Measurements from ENCODE around the gene PLB1. TPM values are rescaled to one million over a fixed set of nuclear protein-coding genes. Genes with fewer than 3 reads are reported as not detected.

PLB1 gene
- total RNA-seq, 1 donor from 2014 or later: 5.5 TPM

DNA sequence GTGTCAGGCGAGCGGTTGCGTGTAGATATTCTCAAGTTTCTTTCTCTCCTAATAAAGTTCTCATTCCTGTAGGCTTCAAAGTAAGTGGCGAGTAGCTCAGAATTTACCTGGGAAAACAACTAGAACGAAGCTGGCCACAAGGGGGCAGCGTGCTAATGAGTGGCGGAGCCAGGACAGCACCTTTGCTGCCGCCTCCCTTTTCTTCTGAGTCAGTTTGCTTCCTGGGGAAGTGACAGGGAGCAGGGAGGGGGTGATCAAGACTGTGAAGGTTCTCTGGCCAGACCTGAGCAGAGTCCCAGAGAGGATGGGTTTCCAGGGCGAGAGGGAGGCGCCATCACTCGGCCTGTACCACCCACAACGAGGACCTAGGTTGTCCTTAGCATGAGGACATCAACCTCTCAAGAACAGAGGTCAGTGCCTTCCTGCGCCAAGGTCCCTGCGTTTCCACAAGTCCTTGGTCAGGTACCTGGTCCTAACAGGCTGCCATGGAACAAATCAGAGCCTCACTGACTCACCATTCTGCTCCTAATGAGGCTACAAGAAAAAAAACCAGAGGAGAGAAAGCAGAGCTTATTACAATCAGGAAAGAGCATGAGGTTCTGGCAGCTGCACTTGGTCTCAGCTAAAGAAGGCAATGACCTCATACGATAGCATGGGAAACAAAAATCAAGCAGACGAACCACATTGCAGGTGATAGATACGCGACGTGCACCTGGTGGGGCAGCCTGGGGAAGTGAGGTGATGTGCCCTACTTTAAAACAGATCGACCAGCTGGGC lies 98.7 kb downstream of the PLB1 start:
- intact Hi-C loops (cut with DNase I): loop anchor here (10.0 kb wide), 1 partner anchor 160 kb away; the partner anchor contains the start of gene PPP1CB
- ATAC-seq: peak; percentile 88

DNA sequence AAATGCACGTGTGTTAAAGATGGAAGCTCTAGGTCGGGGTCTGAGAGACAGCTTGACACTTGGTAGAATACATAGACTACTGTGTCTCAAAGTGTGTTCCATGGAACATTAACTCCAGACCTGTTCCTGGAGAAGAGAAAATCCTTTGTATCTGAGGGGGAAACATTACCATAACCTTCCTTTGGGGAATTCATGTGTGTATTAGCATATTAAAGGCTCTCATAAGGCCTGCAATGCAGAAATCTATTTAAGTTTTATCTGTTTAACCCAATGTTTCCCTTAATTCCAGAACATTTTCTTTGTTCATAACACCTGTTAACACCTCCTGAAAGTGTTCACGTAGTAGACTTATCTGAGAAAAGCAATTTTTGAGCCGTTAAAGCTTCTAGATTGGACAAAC lies 99.5 kb downstream of the PLB1 start:
- intact Hi-C loops (cut with DNase I): loop anchor here (10.0 kb wide), 1 partner anchor 159 kb away; the partner anchor contains the start of gene PPP1CB
- no peak for DNase-seq (ENCODE audit: low spot score)
- ATAC-seq: no peak

More for the DNA sequence above, 98.7 kb downstream of the PLB1 start:
- peak; percentile 94 for DNase-seq (ENCODE audit: low spot score)

DNA sequence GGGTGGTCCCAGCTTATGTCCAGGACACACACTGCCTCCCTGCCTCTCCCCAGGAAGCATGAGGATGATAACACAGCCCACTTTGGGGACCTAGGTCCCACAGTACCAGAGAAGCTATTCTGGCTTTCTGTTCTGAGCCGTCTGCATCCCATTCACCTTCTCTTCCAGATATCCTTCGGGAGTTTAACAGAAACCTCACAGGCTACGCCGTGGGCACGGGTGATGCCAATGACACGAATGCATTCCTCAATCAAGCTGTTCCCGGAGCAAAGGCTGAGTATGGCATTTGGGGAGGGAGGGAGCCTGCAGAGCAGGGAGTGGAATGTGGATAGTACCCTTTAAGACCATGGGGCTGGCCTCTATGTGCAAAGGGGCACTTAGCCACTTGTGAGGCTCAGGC lies 102.6 kb downstream of the PLB1 start:
- intact Hi-C loops (cut with DNase I): loop anchor here (10.0 kb wide), 1 partner anchor 156 kb away; the partner anchor contains the start of gene PPP1CB
- no peak for ATAC-seq
- no peak for DNase-seq (ENCODE audit: low spot score)

- ATAC-seq (no peak), DNase-seq (ENCODE audit: low spot score) (no peak)
- intact Hi-C loops (cut with DNase I): no loop called here
Measured at GRCh38 chr2:28600181-28600580, 104.3 kb downstream of the PLB1 start.

GRCh38 chr2:28601616-28602015 lies 105.8 kb downstream of the PLB1 start:
- ATAC-seq: peak; percentile 58
- intact Hi-C loops (cut with DNase I): no loop called here
- DNase-seq (ENCODE audit: low spot score): no peak

- intact Hi-C loops (cut with DNase I): no loop called here
- peak; percentile 33 for ATAC-seq
- no peak for DNase-seq (ENCODE audit: low spot score)
Measured at GRCh38 chr2:28602136-28602660, 106.3 kb downstream of the PLB1 start.

- intact Hi-C loops (cut with DNase I): no loop called here
- DNase-seq (ENCODE audit: low spot score): no peak
- no peak for ATAC-seq
Measured at GRCh38 chr2:28602751-28603639, 107.1 kb downstream of the PLB1 start.

GRCh38 chr2:28603821-28604220 lies 108.0 kb downstream of the PLB1 start:
- intact Hi-C loops (cut with DNase I): no loop called here
- ATAC-seq (no peak), DNase-seq (ENCODE audit: low spot score) (no peak)

- no peak for ATAC-seq
- no peak for DNase-seq (ENCODE audit: low spot score)
- intact Hi-C loops (cut with DNase I): no loop called here
Measured at GRCh38 chr2:28604284-28604843, 108.5 kb downstream of the PLB1 start.

DNA sequence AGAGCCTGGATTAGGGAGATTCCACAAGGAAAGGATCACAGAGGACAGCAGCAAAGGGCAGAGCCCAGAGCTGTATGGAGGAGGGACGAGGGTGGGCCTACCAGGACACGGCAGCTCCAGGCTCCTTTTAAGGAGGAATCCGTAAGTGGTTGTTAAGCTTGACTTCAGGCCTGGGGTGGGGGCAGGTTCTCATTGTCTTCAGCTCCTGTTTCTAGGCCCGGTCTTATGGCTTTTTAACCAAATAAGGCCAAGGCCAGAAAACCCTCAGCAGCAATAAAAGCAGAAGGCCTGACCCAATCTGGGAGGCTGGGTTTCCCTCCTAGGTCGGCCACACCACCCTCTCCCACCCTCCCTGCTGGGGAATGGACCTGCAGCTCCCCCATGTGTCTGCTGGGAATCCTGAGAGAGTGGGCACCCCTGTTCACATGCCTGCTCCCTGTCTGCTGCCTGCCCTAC lies 111.2 kb downstream of the PLB1 start:
- intact Hi-C loops (cut with DNase I): no loop called here
- no peak for ATAC-seq

DNA sequence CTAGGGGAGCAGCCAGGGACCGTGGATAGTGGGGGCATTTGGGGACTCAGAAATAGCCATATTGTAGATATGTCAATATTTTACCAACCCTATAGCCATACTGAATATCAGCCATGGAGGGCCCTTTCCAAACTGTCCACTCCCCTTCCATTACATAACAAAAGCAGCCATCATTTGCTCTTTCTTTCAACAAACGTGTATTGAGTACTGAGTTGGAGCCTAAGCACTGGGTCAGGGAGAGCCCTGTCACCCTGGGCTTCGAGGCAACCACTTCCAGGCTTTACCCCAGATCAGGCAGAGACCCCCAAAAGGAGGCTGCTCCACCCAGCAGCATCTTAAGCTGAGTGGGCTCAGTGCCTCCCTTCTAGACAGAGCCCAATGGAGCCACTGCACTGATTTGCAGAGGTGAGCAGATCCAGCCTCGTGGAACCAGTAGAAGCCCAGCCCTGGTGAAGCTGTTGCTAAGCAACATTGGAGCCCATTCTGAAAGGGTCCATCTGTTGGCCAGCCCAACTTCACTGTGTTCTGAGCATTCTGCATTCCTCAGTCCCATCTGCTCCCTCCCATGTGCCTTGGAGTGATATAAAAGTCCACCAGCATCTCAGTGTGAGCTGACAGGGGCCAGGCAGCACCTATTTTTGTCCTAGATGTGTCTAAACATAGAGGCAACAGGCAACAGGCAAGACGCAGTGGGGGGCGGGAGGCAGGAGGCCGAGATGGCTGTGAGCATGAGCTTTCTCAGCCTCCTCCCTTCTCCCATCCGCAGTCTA lies 112.1 kb downstream of the PLB1 start:
- intact Hi-C loops (cut with DNase I): no loop called here
- DNase-seq (ENCODE audit: low spot score) (no peak), ATAC-seq (no peak)

More for the DNA sequence above, 111.2 kb downstream of the PLB1 start:
- no peak for DNase-seq (ENCODE audit: low spot score)

- intact Hi-C loops (cut with DNase I): no loop called here
- ATAC-seq: no peak
- DNase-seq (ENCODE audit: low spot score): no peak
Measured at GRCh38 chr2:28608500-28609424, 112.9 kb downstream of the PLB1 start.

GRCh38 chr2:28610583-28611201 lies 114.8 kb downstream of the PLB1 start:
- DNase-seq (ENCODE audit: low spot score) (no peak), ATAC-seq (no peak)
- intact Hi-C loops (cut with DNase I): no loop called here

DNA sequence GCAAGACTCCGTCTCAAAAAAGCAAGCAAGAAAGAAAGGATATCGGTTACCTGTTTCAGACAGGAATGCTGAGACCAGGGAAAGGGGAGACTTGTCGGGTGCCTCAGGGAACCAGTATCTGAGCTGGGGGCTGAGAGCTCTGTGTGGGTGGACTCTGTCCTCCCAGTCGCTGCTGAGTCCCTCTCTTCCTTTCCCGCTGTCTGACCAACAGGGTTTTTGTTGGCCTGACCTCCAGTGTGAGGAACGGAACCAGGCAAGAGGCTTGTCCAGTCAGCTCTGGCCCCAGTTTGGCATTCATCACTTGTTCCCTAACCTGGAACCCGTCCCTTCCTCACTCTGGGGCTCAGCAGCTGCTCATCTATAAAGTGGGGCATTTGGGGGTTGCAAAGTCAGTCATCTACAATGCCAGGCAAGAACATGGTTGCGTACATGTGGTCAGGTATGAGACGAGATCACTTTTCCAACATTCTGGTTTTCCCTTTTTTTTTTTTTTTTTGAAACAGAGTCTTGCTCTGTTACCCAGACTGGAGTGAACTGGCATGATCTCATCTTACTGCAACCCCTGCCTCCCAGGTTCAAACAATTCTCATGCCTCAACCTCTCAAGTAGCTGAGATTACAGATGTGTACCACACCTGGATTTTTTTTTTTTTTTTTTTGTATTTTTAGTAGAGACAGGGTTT lies 116.4 kb downstream of the PLB1 start:
- DNase-seq (ENCODE audit: low spot score) (no peak), ATAC-seq (no peak)
- intact Hi-C loops (cut with DNase I): no loop called here

DNA sequence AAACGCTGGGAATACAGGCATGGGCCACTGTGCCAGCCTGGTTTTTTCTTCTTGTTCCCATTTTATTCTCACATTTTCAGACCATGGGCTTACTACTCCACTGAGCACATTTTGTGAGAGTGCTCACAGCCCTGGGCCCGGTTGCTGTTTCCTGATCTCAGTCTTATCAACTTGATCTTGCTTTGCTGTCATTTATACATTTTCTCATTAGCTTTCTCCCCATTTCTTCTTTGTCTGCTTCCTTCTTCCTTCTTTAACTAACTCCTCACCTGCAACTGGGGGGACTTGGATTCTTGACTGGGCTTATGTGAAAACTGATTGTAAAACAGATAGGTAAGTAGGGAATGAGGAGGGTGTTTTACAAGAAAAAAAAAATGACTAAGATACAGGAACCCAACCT lies 117.3 kb downstream of the PLB1 start:
- intact Hi-C loops (cut with DNase I): no loop called here
- ATAC-seq: no peak
- no peak for DNase-seq (ENCODE audit: low spot score)

- no peak for ATAC-seq
- no peak for DNase-seq (ENCODE audit: low spot score)
- intact Hi-C loops (cut with DNase I): no loop called here
Measured at GRCh38 chr2:28613633-28614501, 118.0 kb downstream of the PLB1 start.
